Stomach (tissue), 4 donors: ENCODE measurements around the gene MGST3.

Experiments
- EP300 ChIP-seq: sonication (generic); formaldehyde crosslinking; IDR thresholded peaks from one replicate; pipeline ENCODE4 v1.6.1; 2017; ENCODE audit warnings: antibody characterized with exemption
- POLR2A ChIP-seq, 4 donors: fragments of 450-650 bp; IDR thresholded peaks; one replicate each; pipeline ENCODE4 v1.6.1; 2016; ENCODE audit warnings: antibody characterized with exemption in 4 of 4, control low read depth in 2 of 4, mild to moderate bottlenecking in 1 of 4, moderate library complexity in 1 of 4
- POLR2AphosphoS5 ChIP-seq, 3 donors: sonication (generic); formaldehyde crosslinking; IDR thresholded peaks; one replicate each; pipeline ENCODE4 v1.6.1; 2016; ENCODE audit warnings: antibody characterized with exemption in 3 of 3
- TF ChIP-seq, protein P1 (sequence below), 7 experiments: fragments of 450-650 bp in 4 of 7; fragments of 200-600 bp in 3 of 7; sonication (generic) in 3 of 7; IDR thresholded peaks; one replicate each; pipeline ENCODE4 v1.5.1; 2016 to 2019; ENCODE audit warnings: antibody characterized with exemption in 7 of 7, control low read depth in 2 of 7, mild to moderate bottlenecking in 1 of 7

DNA sequence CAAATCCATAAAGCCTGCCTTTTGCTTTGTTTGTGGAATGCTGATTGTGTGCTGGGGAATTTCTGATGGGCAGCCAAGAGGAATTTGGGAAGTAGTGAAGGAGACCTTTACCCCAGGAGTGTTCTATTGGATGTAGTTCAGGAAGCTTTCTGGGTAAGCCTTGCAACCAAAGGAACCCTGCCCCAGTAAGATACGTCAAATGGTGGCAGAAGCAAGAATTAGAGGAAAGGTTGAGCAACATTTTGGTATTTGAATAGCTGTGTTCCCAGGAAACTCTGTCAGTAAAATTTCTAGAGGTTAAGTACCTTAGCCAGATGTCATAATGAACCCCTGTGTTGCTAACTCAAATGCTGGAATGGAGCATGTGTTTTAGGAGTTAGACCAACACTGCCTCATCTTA, 6.4 kb downstream of the MGST3 start:
- TF ChIP-seq POLR2A (IDR thresholded peaks at IDR 0.05) (no peak), POLR2AphosphoS5 (IDR thresholded peaks at IDR 0.05) (peak in 2 of 3 donors; percentile 62 to 73), EP300 (no peak)
- TF ChIP-seq, protein P1, sequence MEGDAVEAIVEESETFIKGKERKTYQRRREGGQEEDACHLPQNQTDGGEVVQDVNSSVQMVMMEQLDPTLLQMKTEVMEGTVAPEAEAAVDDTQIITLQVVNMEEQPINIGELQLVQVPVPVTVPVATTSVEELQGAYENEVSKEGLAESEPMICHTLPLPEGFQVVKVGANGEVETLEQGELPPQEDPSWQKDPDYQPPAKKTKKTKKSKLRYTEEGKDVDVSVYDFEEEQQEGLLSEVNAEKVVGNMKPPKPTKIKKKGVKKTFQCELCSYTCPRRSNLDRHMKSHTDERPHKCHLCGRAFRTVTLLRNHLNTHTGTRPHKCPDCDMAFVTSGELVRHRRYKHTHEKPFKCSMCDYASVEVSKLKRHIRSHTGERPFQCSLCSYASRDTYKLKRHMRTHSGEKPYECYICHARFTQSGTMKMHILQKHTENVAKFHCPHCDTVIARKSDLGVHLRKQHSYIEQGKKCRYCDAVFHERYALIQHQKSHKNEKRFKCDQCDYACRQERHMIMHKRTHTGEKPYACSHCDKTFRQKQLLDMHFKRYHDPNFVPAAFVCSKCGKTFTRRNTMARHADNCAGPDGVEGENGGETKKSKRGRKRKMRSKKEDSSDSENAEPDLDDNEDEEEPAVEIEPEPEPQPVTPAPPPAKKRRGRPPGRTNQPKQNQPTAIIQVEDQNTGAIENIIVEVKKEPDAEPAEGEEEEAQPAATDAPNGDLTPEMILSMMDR (IDR thresholded peaks at IDR 0.05): no peak
